Choroid plexus epithelial cell (primary cell): Measurements from ENCODE around the gene FGGY.

Experiments used
- DNase-seq: peaks from one replicate; pipeline ENCODE4 v3.0.0-alpha.2; 2010; ENCODE audit warnings: low read depth
- H3K4me3 ChIP-seq: 2 replicates; pipeline ENCODE4 v1.5.1; 2011; ENCODE audit warnings: low read depth, mild to moderate bottlenecking, control low read depth, low read length, moderate library complexity
- CTCF ChIP-seq: conservative IDR thresholded peaks from 2 replicates; pipeline ENCODE4 v1.5.1; 2011; ENCODE audit warnings: low read depth, mild to moderate bottlenecking, control low read depth, inconsistent platforms, low read length, moderate library complexity

Gene FGGY

GRCh38 chr1:59520194-59520593 is 223.3 kb downstream of the FGGY start:
- TF ChIP-seq CTCF, result no peak
- DNase-seq, result peak; percentile 83
- no peak overlapping the region for H3K4me3 ChIP-seq

GRCh38 chr1:59520827-59521418 is 224.0 kb downstream of the FGGY start:
- no peak for TF ChIP-seq CTCF
- H3K4me3 ChIP-seq, result no peak overlapping the region
- DNase-seq, result peak; percentile 88

- no peak for DNase-seq
- H3K4me3 ChIP-seq, result no peak overlapping the region
- TF ChIP-seq CTCF, result no peak
Observed at GRCh38 chr1:59521456-59521855, 224.6 kb downstream of the FGGY start.

GRCh38 chr1:59522925-59523505 is 226.1 kb downstream of the FGGY start:
- no peak for TF ChIP-seq CTCF
- peak; percentile 39 for DNase-seq
- no peak overlapping the region for H3K4me3 ChIP-seq

GRCh38 chr1:59523745-59524450 is 227.0 kb downstream of the FGGY start:
- H3K4me3 ChIP-seq, result no peak overlapping the region
- no peak for DNase-seq
- no peak for TF ChIP-seq CTCF

- TF ChIP-seq CTCF, result no peak
- H3K4me3 ChIP-seq, result no peak overlapping the region
- no peak for DNase-seq
Observed at GRCh38 chr1:59526240-59526639, 229.3 kb downstream of the FGGY start.
